Neural cell (in vitro differentiated cells): Measurements from ENCODE around the gene POLDIP3.

Experiments used
- EP300 ChIP-seq: fragments of 450-650 bp; conservative IDR thresholded peaks from 2 replicates; pipeline ENCODE4 v1.6.1; 2014; ENCODE audit warnings: antibody characterized with exemption, mild to moderate bottlenecking, moderate library complexity; ENCODE audit not compliant: poor library complexity, severe bottlenecking
- EZH2 ChIP-seq: fragments of 200-600, 300-800 bp; shearing (Covaris generic), sonication (generic); IDR thresholded peaks from 2 replicates; pipeline ENCODE4 v1.6.1; 2014; ENCODE audit warnings: antibody characterized with exemption, low read length, borderline replicate concordance, mild to moderate bottlenecking; ENCODE audit not compliant: insufficient read depth, poor library complexity, severe bottlenecking
- MXI1 ChIP-seq: fragments of 450-650 bp; conservative IDR thresholded peaks from 2 replicates; pipeline ENCODE4 v1.6.1; 2014; ENCODE audit warnings: antibody characterized with exemption, mild to moderate bottlenecking; ENCODE audit not compliant: poor library complexity, severe bottlenecking
- POLR2AphosphoS5 ChIP-seq: IDR thresholded peaks from 2 replicates; pipeline ENCODE4 v1.6.1; 2012
- RAD21 ChIP-seq: fragments of 450-650 bp; conservative IDR thresholded peaks from 2 replicates; pipeline ENCODE4 v1.6.1; 2014; ENCODE audit warnings: antibody characterized with exemption, mild to moderate bottlenecking, moderate library complexity
- REST ChIP-seq: IDR thresholded peaks from 2 replicates; pipeline ENCODE4 v1.6.1; 2012; ENCODE audit warnings: borderline replicate concordance
- SMC3 ChIP-seq: fragments of 450-650 bp; conservative IDR thresholded peaks from 2 replicates; pipeline ENCODE4 v1.6.1; 2014; ENCODE audit warnings: antibody characterized with exemption, mild to moderate bottlenecking, moderate library complexity; ENCODE audit not compliant: poor library complexity
- TAF1 ChIP-seq: IDR thresholded peaks from 2 replicates; pipeline ENCODE4 v1.6.1; 2012; ENCODE audit warnings: low read depth
- TF ChIP-seq, protein P1 (sequence below): fragments of 450-650 bp; IDR thresholded peaks from 2 replicates; pipeline ENCODE4 v1.5.1; 2014; ENCODE audit warnings: antibody characterized with exemption, mild to moderate bottlenecking, moderate library complexity; ENCODE audit not compliant: poor library complexity, severe bottlenecking

DNA sequence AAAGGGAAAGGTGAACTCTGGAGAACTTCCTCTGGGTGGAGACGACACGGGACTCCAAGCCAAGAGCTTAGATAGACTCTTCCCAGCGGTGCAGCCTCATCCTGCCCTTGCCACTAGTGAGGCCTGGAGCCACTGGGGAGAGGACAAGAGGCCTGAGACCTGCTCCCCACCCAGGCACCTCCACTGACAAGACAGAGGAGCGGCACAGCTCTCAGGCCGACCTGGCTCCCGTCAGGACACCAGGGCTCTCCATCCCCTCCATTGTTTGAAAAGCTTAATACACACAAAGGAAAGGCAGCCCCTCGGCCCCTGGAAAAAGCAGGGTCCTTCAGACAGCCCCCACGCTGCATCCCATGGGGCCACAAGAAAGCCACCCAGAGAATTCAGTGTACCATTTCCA, 29.6 kb downstream of the POLDIP3 start:
- TF ChIP-seq, protein P1, sequence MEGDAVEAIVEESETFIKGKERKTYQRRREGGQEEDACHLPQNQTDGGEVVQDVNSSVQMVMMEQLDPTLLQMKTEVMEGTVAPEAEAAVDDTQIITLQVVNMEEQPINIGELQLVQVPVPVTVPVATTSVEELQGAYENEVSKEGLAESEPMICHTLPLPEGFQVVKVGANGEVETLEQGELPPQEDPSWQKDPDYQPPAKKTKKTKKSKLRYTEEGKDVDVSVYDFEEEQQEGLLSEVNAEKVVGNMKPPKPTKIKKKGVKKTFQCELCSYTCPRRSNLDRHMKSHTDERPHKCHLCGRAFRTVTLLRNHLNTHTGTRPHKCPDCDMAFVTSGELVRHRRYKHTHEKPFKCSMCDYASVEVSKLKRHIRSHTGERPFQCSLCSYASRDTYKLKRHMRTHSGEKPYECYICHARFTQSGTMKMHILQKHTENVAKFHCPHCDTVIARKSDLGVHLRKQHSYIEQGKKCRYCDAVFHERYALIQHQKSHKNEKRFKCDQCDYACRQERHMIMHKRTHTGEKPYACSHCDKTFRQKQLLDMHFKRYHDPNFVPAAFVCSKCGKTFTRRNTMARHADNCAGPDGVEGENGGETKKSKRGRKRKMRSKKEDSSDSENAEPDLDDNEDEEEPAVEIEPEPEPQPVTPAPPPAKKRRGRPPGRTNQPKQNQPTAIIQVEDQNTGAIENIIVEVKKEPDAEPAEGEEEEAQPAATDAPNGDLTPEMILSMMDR: no peak
- TF ChIP-seq EP300: no peak
- TF ChIP-seq EZH2: no peak
- no peak for TF ChIP-seq REST
- no peak for TF ChIP-seq POLR2AphosphoS5
- TF ChIP-seq TAF1: no peak
- TF ChIP-seq MXI1: no peak
- TF ChIP-seq SMC3: no peak
- TF ChIP-seq RAD21: no peak
